CD8-positive, alpha-beta memory T cell (primary cell): ENCODE data around the gene CDKN1A. TPM values are rescaled to one million over a fixed set of nuclear protein-coding genes. Genes with fewer than 3 reads are reported as not detected.
A peak's percentile ranks its signal among the peaks of the same experiment; 100 is the strongest.

ENCODE experiments used
- CTCF ChIA-PET: fragments of 350-600 bp; sonication (Branson Sonifier 250); formaldehyde crosslinking; loops from one replicate; lab custom pipeline; 2021; ENCODE audit warnings: antibody characterized with exemption; lab: Charles Lee
- POLR2A ChIA-PET: fragments of 350-600 bp; sonication (Branson Sonifier 250); formaldehyde crosslinking; loops from one replicate; lab custom pipeline; 2021; ENCODE audit warnings: antibody characterized with exemption; lab: Charles Lee
- DNase-seq, 5 donors: peaks; one replicate each; pipeline versions ENCODE4 v3.0.0 to v3.0.0-alpha.2; 2020 to 2022; ENCODE audit warnings: mixed read lengths in 1 of 5
- H3K27ac ChIP-seq: one replicate; pipeline ENCODE4 v1.7.0; 2013; ENCODE audit warnings: low read depth, mild to moderate bottlenecking, low read length, moderate library complexity
- H3K27me3 ChIP-seq: 2 replicates; pipeline ENCODE4 v1.7.0; 2013; ENCODE audit warnings: low read length, mild to moderate bottlenecking; ENCODE audit not compliant: insufficient read depth, poor library complexity, severe bottlenecking
- H3K36me3 ChIP-seq: 2 replicates; pipeline ENCODE4 v1.7.0; 2013; ENCODE audit warnings: mild to moderate bottlenecking, low read length, moderate library complexity; ENCODE audit not compliant: insufficient read depth
- H3K4me1 ChIP-seq: 2 replicates; pipeline ENCODE4 v1.7.0; 2013; ENCODE audit warnings: mild to moderate bottlenecking, low read length, moderate library complexity; ENCODE audit not compliant: insufficient read depth
- H3K4me3 ChIP-seq: 2 replicates; pipeline ENCODE4 v1.7.0; 2013; ENCODE audit warnings: mild to moderate bottlenecking, low read length
- H3K9me3 ChIP-seq: 2 replicates; pipeline ENCODE4 v1.7.0; 2013; ENCODE audit warnings: mild to moderate bottlenecking, low read length
- H3K27ac Mint-ChIP-seq, 8 donors: one replicate each; pipeline ENCODE4 v1.8.0; 2020 to 2021; ENCODE audit warnings: mixed read lengths in 8 of 8, mild to moderate bottlenecking in 6 of 8, inconsistent platforms in 3 of 8, moderate library complexity in 3 of 8
- H3K27me3 Mint-ChIP-seq, 2 donors: one replicate each; pipeline ENCODE4 v1.8.0; 2020 to 2021; ENCODE audit warnings: mixed read lengths in 2 of 2, mild to moderate bottlenecking in 1 of 2, moderate library complexity in 1 of 2
- H3K36me3 Mint-ChIP-seq, 3 donors: one replicate each; pipeline ENCODE4 v1.8.0; 2020 to 2021; ENCODE audit warnings: mixed read lengths in 3 of 3, inconsistent platforms in 1 of 3, mild to moderate bottlenecking in 1 of 3
- H3K4me1 Mint-ChIP-seq, 3 donors: one replicate each; pipeline ENCODE4 v1.8.0; 2020 to 2021; ENCODE audit warnings: mixed read lengths in 3 of 3, inconsistent platforms in 1 of 3, mild to moderate bottlenecking in 1 of 3
- H3K4me3 Mint-ChIP-seq, 7 donors: one replicate each; pipeline ENCODE4 v1.8.0; 2020 to 2021; ENCODE audit warnings: mixed read lengths in 7 of 7, mild to moderate bottlenecking in 6 of 7, moderate library complexity in 4 of 7, inconsistent platforms in 2 of 7
- H3K9me3 Mint-ChIP-seq, 5 donors: one replicate each; pipeline ENCODE4 v1.8.0; 2020 to 2022; ENCODE audit warnings: mixed read lengths in 5 of 5, mild to moderate bottlenecking in 3 of 5, moderate library complexity in 2 of 5, inconsistent platforms in 1 of 5
- polyA plus RNA-seq: library from polyadenylated mRNA; unstranded; fragments of 300-500 nt; fragmentation: Illumina TruSeq; gene quantifications from one replicate; pipeline ENCODE4 v1.2.3, GENCODE V29; 2021
- total RNA-seq, 2 experiments: library from RNA; stranded (reverse); gene quantifications; one replicate each; pipeline ENCODE4 v1.2.3, GENCODE V29; 2021

The CDKN1A gene
- total and polyA plus RNA-seq, 3 experiments from 2014 or later, result 1.6 to 66.4 (median 64.7) TPM

- Mint-ChIP-seq H3K27me3 (peaks cover 6 to 19% of the 10 kb centered on the region in 2 donors), H3K4me1 (peaks cover 8 to 11% (median 10%) of the 10 kb centered on the region in 3 donors), H3K9me3 (no peaks in the 10 kb centered on the region), H3K27ac (no peak overlapping the region), H3K36me3 (no peaks in the 10 kb centered on the region), H3K4me3 (no peak overlapping the region)
- H3K9me3 ChIP-seq, result no peaks in the 10 kb centered on the region
- H3K27me3 ChIP-seq, result no peaks in the 10 kb centered on the region
- no peak overlapping the region for H3K27ac ChIP-seq
- ChIA-PET CTCF (interaction anchor here (0.9 kb wide), 1 partner anchor 14 kb away, joined by 3 read pairs; no protein-coding TSS in a partner anchor), POLR2A (no interaction called here)
- H3K36me3 ChIP-seq, result no peaks in the 10 kb centered on the region
- DNase-seq, result no peak
- H3K4me1 ChIP-seq, result peaks cover 11% of the 10 kb centered on the region
- H3K4me3 ChIP-seq, result no peak overlapping the region
Observed at GRCh38 chr6:36666287-36666686, 12.2 kb upstream of the CDKN1A start.

GRCh38 chr6:36666826-36667591 is 11.5 kb upstream of the CDKN1A start:
- POLR2A ChIA-PET, result no interaction called here
- peaks cover 6 to 19% of the 10 kb centered on the region in 2 donors for H3K27me3 Mint-ChIP-seq
- peaks cover 11% of the 10 kb centered on the region for H3K4me1 ChIP-seq

GRCh38 chr6:36668591-36668990 is 9.9 kb upstream of the CDKN1A start:
- Mint-ChIP-seq H3K27ac (no peak overlapping the region), H3K36me3 (no peaks in the 10 kb centered on the region), H3K4me1 (peaks cover 0 to 2% (median 0%) of the 10 kb centered on the region in 3 donors), H3K4me3 (no peak overlapping the region), H3K27me3 (peaks cover 6 to 10% of the 10 kb centered on the region in 2 donors), H3K9me3 (no peaks in the 10 kb centered on the region)
- H3K9me3 ChIP-seq, result no peaks in the 10 kb centered on the region
- ChIA-PET CTCF (interaction anchor here (1.5 to 2.3 kb wide), 2 partner anchors 10 to 12 kb away, joined by 4 to 8 read pairs; partner anchors contain the start of gene CDKN1A), POLR2A (no interaction called here)
- no peaks in the 10 kb centered on the region for H3K27me3 ChIP-seq
- H3K4me1 ChIP-seq, result no peaks in the 10 kb centered on the region
- no peak overlapping the region for H3K4me3 ChIP-seq
- H3K36me3 ChIP-seq, result no peaks in the 10 kb centered on the region
- no peak overlapping the region for H3K27ac ChIP-seq
- no peak for DNase-seq

More at GRCh38 chr6:36666826-36667591, 11.5 kb upstream of the CDKN1A start:
- Histone ChIP-seq H3K4me3 (no peak overlapping the region), H3K27ac (no peak overlapping the region), H3K27me3 (no peaks in the 10 kb centered on the region), H3K9me3 (no peaks in the 10 kb centered on the region), H3K36me3 (no peaks in the 10 kb centered on the region)
- H3K36me3 Mint-ChIP-seq, result no peaks in the 10 kb centered on the region
- no peak overlapping the region for H3K4me3 Mint-ChIP-seq
- CTCF ChIA-PET, result interaction anchor here (0.9 to 1.5 kb wide), 2 partner anchors 12 to 13 kb away, joined by 3 to 4 read pairs; partner anchors contain the start of gene CDKN1A
- H3K9me3 Mint-ChIP-seq, result no peaks in the 10 kb centered on the region
- H3K4me1 Mint-ChIP-seq, result peaks cover 8 to 11% (median 10%) of the 10 kb centered on the region in 3 donors
- no peak for DNase-seq
- no peak overlapping the region for H3K27ac Mint-ChIP-seq

- no peaks in the 10 kb centered on the region for H3K9me3 Mint-ChIP-seq
- H3K27me3 Mint-ChIP-seq, result peaks cover 6 to 10% of the 10 kb centered on the region in 2 donors
- no peak for DNase-seq
- H3K4me1 ChIP-seq, result no peaks in the 10 kb centered on the region
- H3K4me3 ChIP-seq, result no peak overlapping the region
- no peaks in the 10 kb centered on the region for H3K36me3 Mint-ChIP-seq
- ChIA-PET CTCF (interaction anchor here (2.3 kb wide), 1 partner anchor 11 kb away, joined by 8 read pairs; no protein-coding TSS in a partner anchor), POLR2A (no interaction called here)
- H3K27me3 ChIP-seq, result no peaks in the 10 kb centered on the region
- H3K27ac Mint-ChIP-seq, result no peak overlapping the region
- H3K36me3 ChIP-seq, result no peaks in the 10 kb centered on the region
- H3K4me3 Mint-ChIP-seq, result no peak overlapping the region
- no peak overlapping the region for H3K27ac ChIP-seq
- H3K9me3 ChIP-seq, result no peaks in the 10 kb centered on the region
- peaks cover 0 to 2% (median 0%) of the 10 kb centered on the region in 3 donors for H3K4me1 Mint-ChIP-seq
Observed at GRCh38 chr6:36669002-36669401, 9.5 kb upstream of the CDKN1A start.

- peaks cover 3 to 10% of the 10 kb centered on the region in 2 donors for H3K27me3 Mint-ChIP-seq
- H3K4me1 ChIP-seq, result no peaks in the 10 kb centered on the region
- H3K27me3 ChIP-seq, result no peaks in the 10 kb centered on the region
- H3K9me3 ChIP-seq, result no peaks in the 10 kb centered on the region
- POLR2A ChIA-PET, result no interaction called here
- no peak overlapping the region for H3K27ac ChIP-seq
- H3K4me3 Mint-ChIP-seq, result no peak overlapping the region
- no peak overlapping the region for H3K4me3 ChIP-seq
- H3K36me3 ChIP-seq, result no peaks in the 10 kb centered on the region
- H3K27ac Mint-ChIP-seq, result no peak overlapping the region
- no peaks in the 10 kb centered on the region for H3K9me3 Mint-ChIP-seq
- CTCF ChIA-PET, result interaction anchor here (1.1 to 2.3 kb wide), 2 partner anchors 8 to 10 kb away, joined by 3 to 8 read pairs; partner anchors contain the start of gene CDKN1A
- H3K36me3 Mint-ChIP-seq, result no peaks in the 10 kb centered on the region
- no peaks in the 10 kb centered on the region for H3K4me1 Mint-ChIP-seq
- no peak for DNase-seq
Observed at GRCh38 chr6:36670271-36670670, 8.2 kb upstream of the CDKN1A start.

- H3K27ac Mint-ChIP-seq, result peak overlapping the region in 1 of 8 donors; percentile 45
- Histone ChIP-seq H3K27ac (no peak overlapping the region), H3K9me3 (no peaks in the 10 kb centered on the region), H3K36me3 (no peaks in the 10 kb centered on the region), H3K4me3 (no peak overlapping the region), H3K4me1 (no peaks in the 10 kb centered on the region), H3K27me3 (no peaks in the 10 kb centered on the region)
- H3K4me1 Mint-ChIP-seq, result no peaks in the 10 kb centered on the region
- POLR2A ChIA-PET, result no interaction called here
- no peaks in the 10 kb centered on the region for H3K9me3 Mint-ChIP-seq
- no peaks in the 10 kb centered on the region for H3K36me3 Mint-ChIP-seq
- CTCF ChIA-PET, result interaction anchor here (1.3 kb wide), 1 partner anchor 9 kb away, joined by 3 read pairs; no protein-coding TSS in a partner anchor
- H3K4me3 Mint-ChIP-seq, result no peak overlapping the region
- DNase-seq, result no peak
- peaks cover 3 to 6% of the 10 kb centered on the region in 2 donors for H3K27me3 Mint-ChIP-seq
Observed at GRCh38 chr6:36671687-36672375, 6.7 kb upstream of the CDKN1A start.

- H3K4me1 ChIP-seq, result peaks cover 5% of the 10 kb centered on the region
- Mint-ChIP-seq H3K27ac (peak overlapping the region in 1 of 8 donors; percentile 17), H3K27me3 (peaks cover 0 to 4% of the 10 kb centered on the region in 2 donors), H3K4me1 (peaks cover 14 to 19% (median 18%) of the 10 kb centered on the region in 3 donors), H3K9me3 (no peaks in the 10 kb centered on the region), H3K36me3 (peaks cover 0 to 4% (median 0%) of the 10 kb centered on the region in 3 donors), H3K4me3 (no peak overlapping the region)
- ChIA-PET CTCF (interaction anchor here (0.6 kb wide), 1 partner anchor 468 kb away, joined by 3 read pairs; no protein-coding TSS in a partner anchor), POLR2A (no interaction called here)
- no peak overlapping the region for H3K4me3 ChIP-seq
- H3K27me3 ChIP-seq, result no peaks in the 10 kb centered on the region
- H3K27ac ChIP-seq, result no peak overlapping the region
- no peaks in the 10 kb centered on the region for H3K9me3 ChIP-seq
- H3K36me3 ChIP-seq, result no peaks in the 10 kb centered on the region
- DNase-seq, result no peak
Observed at GRCh38 chr6:36673882-36674281, 4.6 kb upstream of the CDKN1A start.
